ENCODE results near the gene GOLGA8K. TPM values are rescaled to one million over a fixed set of nuclear protein-coding genes. Genes with fewer than 3 reads are reported as not detected.
"Not testable (repeated sequence)": the region's sequence is repeated elsewhere in the genome, so short reads cannot be mapped to it uniquely, and the experiment has no call there.

Gene GOLGA8K
- total and polyA plus RNA-seq, 3 experiments from 2014 or later: 0.13 TPM; not detected in 2

DNA sequence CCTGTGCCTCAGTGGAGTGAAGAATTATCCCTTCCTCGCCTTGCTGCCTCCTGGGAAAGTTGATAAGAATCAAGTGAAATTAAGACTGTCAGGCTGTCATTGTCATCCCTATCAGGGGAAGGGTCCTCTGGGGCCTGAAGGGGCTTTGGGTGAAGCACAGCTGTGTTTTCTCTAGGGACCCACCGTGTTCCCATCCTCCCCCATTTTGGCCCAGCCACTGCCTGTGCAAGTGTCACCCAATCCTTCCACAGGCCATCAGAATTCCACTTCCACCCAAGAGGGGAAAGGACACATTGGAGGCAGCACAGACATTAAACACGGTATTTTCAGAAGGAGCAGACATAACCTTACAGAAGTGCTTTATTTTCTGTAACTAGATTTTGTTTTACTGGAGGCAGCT is 59.2 kb downstream of the GOLGA8K start:
- H3K36me3 ChIP-seq (ENCODE audit: insufficient read depth, low read length); H3K9me3 ChIP-seq (ENCODE audit: low read length); H3K27ac Mint-ChIP-seq; H3K27ac ChIP-seq (ENCODE audit: low read depth, low read length); H3K4me3 ChIP-seq (ENCODE audit: low read length); CTCF ChIA-PET; POLR2A ChIA-PET; H3K4me1 Mint-ChIP-seq; H3K27me3 Mint-ChIP-seq; DNase-seq; H3K27me3 ChIP-seq (ENCODE audit: insufficient read depth, low read length, poor library complexity, severe bottlenecking); H3K9me3 Mint-ChIP-seq; H3K4me1 ChIP-seq (ENCODE audit: insufficient read depth, low read length); H3K36me3 Mint-ChIP-seq: not testable (repeated sequence)
- peak overlapping the region in 6 of 7 donors; percentile 20 to 61 (median 36) for H3K4me3 Mint-ChIP-seq

Other genes starting within 250 kb of the GOLGA8K start
- not detected for gene GOLGA8O, start 52.3 kb upstream of the GOLGA8K start, total RNA-seq
- gene GOLGA8O, start 52.3 kb upstream of the GOLGA8K start, polyA plus RNA-seq: 0.85 TPM
- 1 to 10 TPM in 1 of 2 experiments, under 1 TPM in 1; 0.82 to 1.2 TPM for gene GOLGA8N, start 190.2 kb upstream of the GOLGA8K start, total RNA-seq
- 0.86 TPM for gene GOLGA8N, start 190.2 kb upstream of the GOLGA8K start, polyA plus RNA-seq
- 100 to 1,000 TPM in 1 of 2 experiments, 10 to 100 TPM in 1; 88.4 to 106 TPM for gene ARHGAP11A, start 212.2 kb upstream of the GOLGA8K start, total RNA-seq
- 3.6 TPM for gene ARHGAP11A, start 212.2 kb upstream of the GOLGA8K start, polyA plus RNA-seq
- under 1 TPM; 0.24 to 0.28 TPM for gene SCG5, start 238.4 kb upstream of the GOLGA8K start, total RNA-seq
- not detected for gene SCG5, start 238.4 kb upstream of the GOLGA8K start, polyA plus RNA-seq